ENCODE data around the gene STING1. TPM values are rescaled to one million over a fixed set of nuclear protein-coding genes. Genes with fewer than 3 reads are reported as not detected.

STING1 gene
- total RNA-seq, 1 experiment from 2014 or later: 22.8 TPM

DNA sequence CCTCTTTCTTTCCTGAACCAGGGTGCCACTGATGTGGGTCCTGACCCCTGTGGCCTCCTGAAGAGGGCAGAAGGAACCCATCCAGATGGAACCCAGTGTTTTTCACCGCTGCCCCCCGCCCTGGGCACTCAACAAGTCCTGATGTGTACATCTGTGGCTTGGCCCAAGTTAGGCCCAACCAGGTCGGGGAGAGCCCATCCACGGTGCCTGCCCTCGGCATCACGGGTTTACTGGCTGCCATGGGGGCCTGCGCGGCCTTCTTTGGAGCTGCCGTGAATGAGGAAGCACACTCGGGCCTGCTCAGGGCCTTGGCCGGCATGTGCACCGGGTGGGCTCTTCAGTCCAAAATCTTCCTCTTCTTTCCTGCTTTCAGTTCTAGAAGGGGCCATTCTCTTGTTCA, 25.8 kb downstream of the STING1 start:
- H3K27me3 ChIP-seq (ENCODE audit: control insufficient read depth, insufficient read depth, low read length): no peaks in the 10 kb centered on the region
- in situ Hi-C loops (cut with HindIII; ENCODE audit: low pct_unique_long_range_greater_than_20kb, low sequenced_read_pairs): no loop called here
- H3K36me3 ChIP-seq (ENCODE audit: control insufficient read depth, insufficient read depth, low read length): no peaks in the 10 kb centered on the region
- CTCF ChIA-PET: no interaction called here
- H3K4me3 ChIP-seq (ENCODE audit: low read depth in 2 of 2, low read length in 2 of 2): no peak overlapping the region
- intact Hi-C loops (cut with micrococcal nuclease; ENCODE audit: unreplicated experiment): no loop called here
- POLR2A ChIA-PET: no interaction called here
- H3K4me1 ChIP-seq (ENCODE audit: control insufficient read depth, insufficient read depth, low read length): no peaks in the 10 kb centered on the region
- no peak for TF ChIP-seq SIN3A (IDR thresholded peaks at IDR 0.05; ENCODE audit: borderline replicate concordance, insufficient read depth, low read depth, low read length)
- ATAC-seq (no peak), DNase-seq (ENCODE audit: low read depth, low spot score) (no peak)
- no TSS peak for BruUV-seq (replicated peaks)
- no peak overlapping the region for H3K27ac ChIP-seq (ENCODE audit: low read length)
- H3K9me3 ChIP-seq (ENCODE audit: control insufficient read depth, insufficient read depth, low read depth, low read length): no peaks in the 10 kb centered on the region

DNA sequence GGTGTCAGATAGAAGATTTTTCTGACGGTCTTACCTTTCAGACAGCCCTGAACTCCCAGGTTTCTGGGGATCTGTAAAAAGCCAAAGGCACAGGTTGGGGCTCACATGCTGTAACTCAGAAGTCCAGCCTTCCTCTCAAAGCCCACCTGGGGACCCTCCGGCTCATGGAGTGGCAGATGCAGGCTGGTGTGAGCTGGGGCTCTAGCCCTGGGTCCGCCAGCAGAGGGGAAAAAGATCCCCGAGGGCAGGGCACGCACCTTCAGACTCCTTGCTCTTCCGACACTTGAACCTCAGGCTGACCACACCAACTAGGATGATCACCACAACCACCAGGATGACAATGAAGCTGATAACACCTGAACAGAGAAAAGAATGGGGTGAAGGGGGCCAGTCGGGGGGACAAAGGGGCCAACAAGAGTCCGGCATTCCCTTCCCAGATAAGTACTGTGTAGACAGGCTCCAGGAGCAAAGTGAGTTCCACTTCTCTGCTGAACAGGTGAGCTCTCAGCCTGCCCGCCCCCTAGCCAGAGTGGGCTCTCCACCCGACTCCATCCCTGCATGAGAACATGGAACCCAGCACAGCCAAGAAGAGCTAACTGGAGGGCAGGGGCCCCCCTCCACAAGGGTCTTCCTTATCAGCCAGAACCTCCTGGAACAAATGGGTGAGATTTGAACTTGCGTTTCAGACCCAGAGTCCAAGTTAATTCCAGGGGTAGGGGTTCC, 27.8 kb downstream of the STING1 start:
- TF ChIP-seq POLR2AphosphoS5 (IDR thresholded peaks at IDR 0.05; ENCODE audit: low read depth, low read length): no peak
- no peak for TF ChIP-seq CTCF (IDR thresholded peaks at IDR 0.05)
- no peak for TF ChIP-seq SIN3A (IDR thresholded peaks at IDR 0.05; ENCODE audit: borderline replicate concordance, insufficient read depth, low read depth, low read length)
- BruUV-seq (replicated peaks): no TSS peak
- peak; percentile 47; the same call in 1 of the 2 replicates for ATAC-seq
- in situ Hi-C loops (cut with HindIII; ENCODE audit: low pct_unique_long_range_greater_than_20kb, low sequenced_read_pairs): no loop called here
- intact Hi-C loops (cut with micrococcal nuclease; ENCODE audit: unreplicated experiment): no loop called here
- DNase-seq (ENCODE audit: low read depth, low spot score): no peak
- ChIA-PET POLR2A (no interaction called here), CTCF (no interaction called here)
- Histone ChIP-seq H3K36me3 (ENCODE audit: control insufficient read depth, insufficient read depth, low read length) (no peaks in the 10 kb centered on the region), H3K4me1 (ENCODE audit: control insufficient read depth, insufficient read depth, low read length) (no peaks in the 10 kb centered on the region), H3K27me3 (ENCODE audit: control insufficient read depth, insufficient read depth, low read length) (no peaks in the 10 kb centered on the region), H3K9me3 (ENCODE audit: control insufficient read depth, insufficient read depth, low read depth, low read length) (no peaks in the 10 kb centered on the region), H3K4me3 (ENCODE audit: low read depth in 2 of 2, low read length in 2 of 2) (no peak overlapping the region), H3K27ac (ENCODE audit: low read length) (no peak overlapping the region)

DNA sequence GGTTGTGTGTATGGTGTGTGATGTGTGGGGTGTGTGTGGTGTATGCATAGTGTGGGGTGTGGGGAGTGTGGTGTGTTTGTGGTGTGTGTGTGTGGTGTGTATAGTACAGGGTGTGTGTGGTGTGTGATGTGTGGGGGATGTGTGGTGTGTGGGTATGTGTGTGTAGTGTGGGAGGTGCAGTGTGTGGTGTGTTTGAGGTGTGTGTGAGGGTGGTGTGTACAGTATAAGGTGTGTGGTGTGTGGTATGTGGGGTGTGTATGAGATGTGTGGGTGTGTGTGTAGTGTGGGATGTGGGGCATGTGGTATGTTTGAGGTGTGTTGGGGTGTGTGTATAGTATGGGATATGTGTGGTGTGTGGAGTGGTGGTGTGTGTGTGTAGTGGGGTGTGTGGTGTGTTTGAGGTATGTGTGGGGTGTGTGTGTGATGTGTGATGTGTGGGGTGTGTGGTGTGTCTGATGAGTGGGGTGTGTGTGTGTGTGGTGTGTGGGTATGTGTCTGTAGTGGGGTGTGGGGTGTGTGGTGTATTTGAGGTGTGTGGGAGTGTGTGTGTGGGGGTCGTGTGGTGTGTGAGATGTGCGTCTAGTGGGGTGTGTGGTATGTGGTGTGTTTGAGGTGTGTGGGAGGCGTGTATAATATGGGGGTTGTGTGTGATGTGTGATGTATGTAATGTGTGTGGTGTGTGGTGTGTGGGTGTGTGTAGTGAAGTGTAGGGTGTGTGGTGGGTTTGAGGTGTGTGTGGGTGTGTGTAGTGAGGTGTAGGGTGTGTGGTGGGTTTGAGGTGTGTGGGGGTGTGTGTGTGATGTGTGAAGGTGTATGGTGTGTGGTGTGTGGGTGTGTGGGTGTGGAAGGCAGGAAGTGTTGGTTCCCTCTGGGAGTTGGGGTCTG, 28.6 kb downstream of the STING1 start:
- H3K27ac ChIP-seq (ENCODE audit: low read length): no peak overlapping the region
- BruUV-seq (replicated peaks): no TSS peak
- ChIA-PET CTCF (no interaction called here), POLR2A (no interaction called here)
- in situ Hi-C loops (cut with HindIII; ENCODE audit: low pct_unique_long_range_greater_than_20kb, low sequenced_read_pairs): no loop called here
- no peak for DNase-seq (ENCODE audit: low read depth, low spot score)
- intact Hi-C loops (cut with micrococcal nuclease; ENCODE audit: unreplicated experiment): no loop called here
- no peak for TF ChIP-seq SIN3A (IDR thresholded peaks at IDR 0.05; ENCODE audit: borderline replicate concordance, insufficient read depth, low read depth, low read length)
- TF ChIP-seq TCF7L2 (IDR thresholded peaks at IDR 0.05; ENCODE audit: low read depth, low read length): no peak
- TF ChIP-seq, protein P1, sequence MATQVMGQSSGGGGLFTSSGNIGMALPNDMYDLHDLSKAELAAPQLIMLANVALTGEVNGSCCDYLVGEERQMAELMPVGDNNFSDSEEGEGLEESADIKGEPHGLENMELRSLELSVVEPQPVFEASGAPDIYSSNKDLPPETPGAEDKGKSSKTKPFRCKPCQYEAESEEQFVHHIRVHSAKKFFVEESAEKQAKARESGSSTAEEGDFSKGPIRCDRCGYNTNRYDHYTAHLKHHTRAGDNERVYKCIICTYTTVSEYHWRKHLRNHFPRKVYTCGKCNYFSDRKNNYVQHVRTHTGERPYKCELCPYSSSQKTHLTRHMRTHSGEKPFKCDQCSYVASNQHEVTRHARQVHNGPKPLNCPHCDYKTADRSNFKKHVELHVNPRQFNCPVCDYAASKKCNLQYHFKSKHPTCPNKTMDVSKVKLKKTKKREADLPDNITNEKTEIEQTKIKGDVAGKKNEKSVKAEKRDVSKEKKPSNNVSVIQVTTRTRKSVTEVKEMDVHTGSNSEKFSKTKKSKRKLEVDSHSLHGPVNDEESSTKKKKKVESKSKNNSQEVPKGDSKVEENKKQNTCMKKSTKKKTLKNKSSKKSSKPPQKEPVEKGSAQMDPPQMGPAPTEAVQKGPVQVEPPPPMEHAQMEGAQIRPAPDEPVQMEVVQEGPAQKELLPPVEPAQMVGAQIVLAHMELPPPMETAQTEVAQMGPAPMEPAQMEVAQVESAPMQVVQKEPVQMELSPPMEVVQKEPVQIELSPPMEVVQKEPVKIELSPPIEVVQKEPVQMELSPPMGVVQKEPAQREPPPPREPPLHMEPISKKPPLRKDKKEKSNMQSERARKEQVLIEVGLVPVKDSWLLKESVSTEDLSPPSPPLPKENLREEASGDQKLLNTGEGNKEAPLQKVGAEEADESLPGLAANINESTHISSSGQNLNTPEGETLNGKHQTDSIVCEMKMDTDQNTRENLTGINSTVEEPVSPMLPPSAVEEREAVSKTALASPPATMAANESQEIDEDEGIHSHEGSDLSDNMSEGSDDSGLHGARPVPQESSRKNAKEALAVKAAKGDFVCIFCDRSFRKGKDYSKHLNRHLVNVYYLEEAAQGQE (IDR thresholded peaks at IDR 0.05; ENCODE audit: insufficient read depth in 1 of 2, low read depth in 2 of 2, low read length in 1 of 2): no peak
- no peaks in the 10 kb centered on the region for H3K4me1 ChIP-seq (ENCODE audit: control insufficient read depth, insufficient read depth, low read length)
- H3K27me3 ChIP-seq (ENCODE audit: control insufficient read depth, insufficient read depth, low read length): no peaks in the 10 kb centered on the region
- no peak overlapping the region for H3K4me3 ChIP-seq (ENCODE audit: low read depth in 2 of 2, low read length in 2 of 2)
- ATAC-seq: no peak
- H3K36me3 ChIP-seq (ENCODE audit: control insufficient read depth, insufficient read depth, low read length): no peaks in the 10 kb centered on the region
- H3K9me3 ChIP-seq (ENCODE audit: control insufficient read depth, insufficient read depth, low read depth, low read length): no peaks in the 10 kb centered on the region
